ENCODE results near the gene MEIKIN.

DNA sequence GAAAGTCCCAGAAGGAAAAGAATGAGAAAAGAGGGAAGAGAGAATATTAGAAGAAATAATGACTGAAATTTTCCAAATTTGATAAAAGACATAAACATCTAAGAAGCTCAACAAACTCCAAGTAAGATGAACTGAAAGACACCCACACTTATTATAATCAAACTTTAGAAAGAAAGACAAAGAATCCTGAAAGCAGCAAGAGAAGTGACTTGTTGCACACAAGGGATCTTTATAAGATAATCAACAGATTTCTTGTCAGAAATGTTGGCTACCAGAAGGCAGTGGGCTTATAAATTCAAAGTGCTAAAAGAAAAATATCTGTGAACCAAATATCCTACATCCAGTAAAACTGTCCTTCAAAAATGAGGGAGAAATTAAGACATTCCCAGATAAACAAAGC lies 99.6 kb downstream of the MEIKIN start:
- TF ChIP-seq POLR2AphosphoS5 (IDR thresholded peaks at IDR 0.05; ENCODE audit: low read depth, low read length) (no peak), SIN3A (IDR thresholded peaks at IDR 0.05; ENCODE audit: borderline replicate concordance, insufficient read depth, low read length) (no peak)
- TF ChIP-seq, protein P1, sequence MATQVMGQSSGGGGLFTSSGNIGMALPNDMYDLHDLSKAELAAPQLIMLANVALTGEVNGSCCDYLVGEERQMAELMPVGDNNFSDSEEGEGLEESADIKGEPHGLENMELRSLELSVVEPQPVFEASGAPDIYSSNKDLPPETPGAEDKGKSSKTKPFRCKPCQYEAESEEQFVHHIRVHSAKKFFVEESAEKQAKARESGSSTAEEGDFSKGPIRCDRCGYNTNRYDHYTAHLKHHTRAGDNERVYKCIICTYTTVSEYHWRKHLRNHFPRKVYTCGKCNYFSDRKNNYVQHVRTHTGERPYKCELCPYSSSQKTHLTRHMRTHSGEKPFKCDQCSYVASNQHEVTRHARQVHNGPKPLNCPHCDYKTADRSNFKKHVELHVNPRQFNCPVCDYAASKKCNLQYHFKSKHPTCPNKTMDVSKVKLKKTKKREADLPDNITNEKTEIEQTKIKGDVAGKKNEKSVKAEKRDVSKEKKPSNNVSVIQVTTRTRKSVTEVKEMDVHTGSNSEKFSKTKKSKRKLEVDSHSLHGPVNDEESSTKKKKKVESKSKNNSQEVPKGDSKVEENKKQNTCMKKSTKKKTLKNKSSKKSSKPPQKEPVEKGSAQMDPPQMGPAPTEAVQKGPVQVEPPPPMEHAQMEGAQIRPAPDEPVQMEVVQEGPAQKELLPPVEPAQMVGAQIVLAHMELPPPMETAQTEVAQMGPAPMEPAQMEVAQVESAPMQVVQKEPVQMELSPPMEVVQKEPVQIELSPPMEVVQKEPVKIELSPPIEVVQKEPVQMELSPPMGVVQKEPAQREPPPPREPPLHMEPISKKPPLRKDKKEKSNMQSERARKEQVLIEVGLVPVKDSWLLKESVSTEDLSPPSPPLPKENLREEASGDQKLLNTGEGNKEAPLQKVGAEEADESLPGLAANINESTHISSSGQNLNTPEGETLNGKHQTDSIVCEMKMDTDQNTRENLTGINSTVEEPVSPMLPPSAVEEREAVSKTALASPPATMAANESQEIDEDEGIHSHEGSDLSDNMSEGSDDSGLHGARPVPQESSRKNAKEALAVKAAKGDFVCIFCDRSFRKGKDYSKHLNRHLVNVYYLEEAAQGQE (IDR thresholded peaks at IDR 0.05; ENCODE audit: insufficient read depth in 1 of 2, low read depth in 2 of 2, low read length in 2 of 2), result no peak
